T-helper 2 cell treated with Interferon-gamma antibody and Interleukin-4, amounts not matched to agents 100 ng/mL and 5 ng/mL, for 36 hours (primary cell): Measurements from ENCODE around the gene ANK3. TPM values are rescaled to one million over a fixed set of nuclear protein-coding genes. Genes with fewer than 3 reads are reported as not detected.

Experiments used
- intact Hi-C: fragments of 100-400 bp; cut with micrococcal nuclease; formaldehyde crosslinking; loops from one replicate; pipeline ENCODE4 v1.15.1; 2023
- total RNA-seq: library from RNA; stranded (reverse); gene quantifications from 2 replicates; pipeline ENCODE4 v1.2.3, GENCODE V29; 2022

ANK3 gene
- total RNA-seq, 1 donor from 2014 or later = 14.7 TPM

- intact Hi-C loops = no loop called here
These were observed 24.4 kb upstream of the ANK3 start for GRCh38 chr10:60414111-60414510.

GRCh38 chr10:60413306-60414012 lies 23.8 kb upstream of the ANK3 start:
- intact Hi-C loops = no loop called here

- intact Hi-C loops = no loop called here
These were observed 21.3 kb upstream of the ANK3 start for GRCh38 chr10:60410970-60411369.

GRCh38 chr10:60409202-60409601 lies 19.5 kb upstream of the ANK3 start:
- intact Hi-C loops = no loop called here

- intact Hi-C loops = no loop called here
These were observed 16.5 kb upstream of the ANK3 start for GRCh38 chr10:60406182-60406581.

GRCh38 chr10:60405172-60405571 lies 15.5 kb upstream of the ANK3 start:
- intact Hi-C loops = no loop called here

GRCh38 chr10:60403168-60403873 lies 13.6 kb upstream of the ANK3 start:
- intact Hi-C loops = no loop called here

- intact Hi-C loops = no loop called here
These were observed 10.7 kb upstream of the ANK3 start for GRCh38 chr10:60400366-60400765.

GRCh38 chr10:60399328-60399727 lies 9.7 kb upstream of the ANK3 start:
- intact Hi-C loops = no loop called here

- intact Hi-C loops = no loop called here
These were observed 8.1 kb upstream of the ANK3 start for GRCh38 chr10:60397792-60398191.

- intact Hi-C loops = no loop called here
These were observed 7.1 kb upstream of the ANK3 start for GRCh38 chr10:60396766-60397165.

GRCh38 chr10:60395711-60396110 lies 6.0 kb upstream of the ANK3 start:
- intact Hi-C loops = no loop called here

- intact Hi-C loops = no loop called here
These were observed 4.8 kb upstream of the ANK3 start for GRCh38 chr10:60394446-60394845.

- intact Hi-C loops = no loop called here
These were observed 550 bp upstream of the ANK3 start for GRCh38 chr10:60390224-60390626.

GRCh38 chr10:60388709-60389301 lies 870 bp downstream of the ANK3 start:
- intact Hi-C loops = no loop called here

- intact Hi-C loops = no loop called here
These were observed 1.5 kb downstream of the ANK3 start for GRCh38 chr10:60388116-60388625.

- intact Hi-C loops = no loop called here
These were observed 2.1 kb downstream of the ANK3 start for GRCh38 chr10:60387531-60387930.

GRCh38 chr10:60385399-60385738 lies 4.3 kb downstream of the ANK3 start:
- intact Hi-C loops = no loop called here

- intact Hi-C loops = no loop called here
These were observed 4.8 kb downstream of the ANK3 start for GRCh38 chr10:60384708-60385398.

GRCh38 chr10:60384011-60384410 lies 5.7 kb downstream of the ANK3 start:
- intact Hi-C loops = no loop called here

GRCh38 chr10:60382946-60383681 lies 6.6 kb downstream of the ANK3 start:
- intact Hi-C loops = no loop called here
